Spinal cord (tissue), 10 donors: ENCODE results near the gene EML5. TPM values are rescaled to one million over a fixed set of nuclear protein-coding genes. Genes with fewer than 3 reads are reported as not detected.
"Not testable (repeated sequence)": the region's sequence is repeated elsewhere in the genome, so short reads cannot be mapped to it uniquely, and the experiment has no call there.

ENCODE experiments used
- DNase-seq, 6 donors: peaks; one replicate each; pipeline versions ENCODE4 v3.0.0 to v3.0.0-alpha.2; 2013 to 2015; ENCODE audit warnings: low spot score in 6 of 6, low read depth in 4 of 6
- H3K27ac ChIP-seq: one replicate; pipeline ENCODE4 v1.5.1; 2013; ENCODE audit warnings: low read depth, low read length, control low read depth
- H3K27me3 ChIP-seq: one replicate; pipeline ENCODE4 v1.6.1; 2013; ENCODE audit warnings: low read length; ENCODE audit not compliant: control insufficient read depth, insufficient read depth
- H3K36me3 ChIP-seq: one replicate; pipeline ENCODE4 v1.6.1; 2013; ENCODE audit warnings: low read length; ENCODE audit not compliant: control insufficient read depth, insufficient read depth
- H3K4me1 ChIP-seq: one replicate; pipeline ENCODE4 v1.6.1; 2013; ENCODE audit warnings: low read length; ENCODE audit not compliant: control insufficient read depth, insufficient read depth
- H3K4me3 ChIP-seq: one replicate; pipeline ENCODE4 v1.5.1; 2013; ENCODE audit warnings: low read depth, low read length, control low read depth
- H3K9me3 ChIP-seq: one replicate; pipeline ENCODE4 v1.6.1; 2013; ENCODE audit warnings: low read length; ENCODE audit not compliant: control insufficient read depth, insufficient read depth
- WGBS: methylation state at CpG from one replicate; pipeline ENCODE4 v1.1.5; 2013; ENCODE audit warnings: missing lambda C conversion rate; ENCODE audit not compliant: insufficient coverage; 5-methylcytosine and 5-hydroxymethylcytosine counted together
- polyA plus RNA-seq, 2 donors: library from polyadenylated mRNA; unstranded; fragments of 120-200 nt; gene quantifications; one replicate each; pipeline ENCODE4 v1.2.1, GENCODE V29; 2013; ENCODE audit not compliant: insufficient read length in 2 of 2
- total RNA-seq, 2 donors: library from RNA; depleted of rRNA in 1 of 2; stranded (reverse); fragments of 120-200 nt in 1 of 2; fragments of >200 nt in 1 of 2; gene quantifications; one replicate each; pipeline versions ENCODE4 v1.2.3 to v1.2.4, GENCODE V29; 2013 to 2014
- donor health status: healthy.

The EML5 gene
- total and polyA plus RNA-seq, 4 donors, result 5.2 to 16.1 (median 7.5) TPM

DNA sequence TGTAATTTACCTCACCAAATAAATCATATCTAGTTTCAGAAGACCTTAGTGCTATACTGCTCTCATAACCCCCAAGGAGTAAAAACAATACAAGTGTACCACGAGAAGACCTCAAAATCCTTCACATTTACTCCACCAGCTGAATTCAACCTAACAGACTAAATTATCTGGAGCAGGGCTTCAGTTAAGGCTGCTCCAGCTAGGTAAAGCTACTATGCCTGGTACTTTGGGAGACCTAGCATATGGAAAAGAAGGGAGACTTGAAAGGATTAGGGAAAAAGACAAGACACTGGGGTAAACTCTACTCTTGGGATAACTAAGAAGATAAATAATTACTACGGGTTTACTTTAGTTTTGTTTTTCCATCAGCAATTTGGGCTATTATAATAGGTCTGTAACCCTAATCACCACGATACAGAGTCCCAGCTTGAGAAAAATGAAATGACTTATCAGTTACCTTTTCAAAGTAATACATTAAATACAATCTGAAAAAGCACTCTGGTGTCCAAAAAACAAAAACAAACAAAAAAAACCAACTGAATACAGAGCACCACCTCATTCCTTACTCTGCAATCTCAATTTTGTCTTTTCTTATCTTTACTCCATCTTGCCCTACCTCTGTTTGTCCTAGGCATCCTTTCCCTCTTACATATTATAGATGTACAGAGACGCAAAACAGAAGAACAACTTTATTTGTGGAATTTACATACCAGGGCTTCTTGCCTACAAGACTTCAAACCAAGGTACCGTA, 2.1 kb downstream of the EML5 start:
- H3K27me3 ChIP-seq, result peaks cover 8% of the 10 kb centered on the region
- H3K9me3 ChIP-seq, result no peaks in the 10 kb centered on the region
- peaks cover 13% of the 10 kb centered on the region for H3K4me1 ChIP-seq
- 50% methylated on average over 1 of the region's 5 CpGs for WGBS
- H3K27ac ChIP-seq, result no peak overlapping the region
- no peak overlapping the region for H3K4me3 ChIP-seq
- no peak for DNase-seq
- no peaks in the 10 kb centered on the region for H3K36me3 ChIP-seq

GRCh38 chr14:88789573-88789972, 3.2 kb downstream of the EML5 start:
- H3K27me3 ChIP-seq, H3K9me3 ChIP-seq, H3K27ac ChIP-seq, H3K4me3 ChIP-seq, DNase-seq, H3K36me3 ChIP-seq: not testable (repeated sequence)
- H3K4me1 ChIP-seq, result peaks cover 13% of the 10 kb centered on the region

DNA sequence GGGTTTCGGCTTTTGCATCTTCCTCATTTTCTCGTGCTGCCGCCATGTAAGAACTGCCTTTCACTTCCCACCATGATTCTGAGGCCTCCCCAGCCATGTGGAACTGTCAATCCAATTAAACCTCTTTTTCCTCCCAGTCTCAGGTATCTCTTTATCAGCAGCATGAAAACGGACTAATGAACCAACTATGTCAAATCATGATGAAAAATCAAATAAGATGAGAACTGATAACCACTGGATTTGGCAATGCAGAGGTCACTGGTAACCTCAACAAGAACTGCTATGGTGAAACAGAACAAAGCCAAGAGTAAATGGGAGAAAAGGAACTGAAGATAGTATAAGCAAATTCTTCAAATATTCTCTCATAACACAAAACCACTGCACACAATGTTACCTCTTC, 6.0 kb downstream of the EML5 start:
- Histone ChIP-seq H3K9me3 (no peaks in the 10 kb centered on the region), H3K4me3 (no peak overlapping the region), H3K27me3 (peaks cover 2% of the 10 kb centered on the region), H3K36me3 (no peaks in the 10 kb centered on the region), H3K4me1 (peaks cover 2% of the 10 kb centered on the region), H3K27ac (no peak overlapping the region)
- no peak for DNase-seq
- WGBS, result 94% methylated on average over 3 of the region's 4 CpGs

DNA sequence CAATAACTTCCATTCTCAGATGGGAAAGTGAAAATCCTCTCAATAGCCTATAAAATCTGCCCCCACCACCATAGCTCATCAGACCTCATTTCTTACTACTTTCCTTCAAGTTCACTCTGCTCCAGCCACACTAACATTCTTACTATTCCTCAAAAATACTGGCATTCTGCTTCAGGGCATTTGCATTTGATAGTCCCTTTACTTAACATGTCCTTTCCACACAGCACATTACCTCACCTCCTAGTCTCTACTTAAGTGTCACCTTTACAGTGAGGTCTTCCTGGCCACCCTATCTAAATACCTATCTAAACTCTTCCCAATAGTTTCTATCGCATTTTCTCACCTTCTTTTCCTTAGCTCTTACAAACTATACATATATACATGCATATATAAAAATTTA, 6.8 kb downstream of the EML5 start:
- no peaks in the 10 kb centered on the region for H3K27me3 ChIP-seq
- no peaks in the 10 kb centered on the region for H3K4me1 ChIP-seq
- H3K4me3 ChIP-seq, result no peak overlapping the region
- DNase-seq, result no peak
- no peaks in the 10 kb centered on the region for H3K9me3 ChIP-seq
- H3K27ac ChIP-seq, result no peak overlapping the region
- WGBS, result no CpG with 5 or more reads among the region's 1 CpG
- no peaks in the 10 kb centered on the region for H3K36me3 ChIP-seq

DNA sequence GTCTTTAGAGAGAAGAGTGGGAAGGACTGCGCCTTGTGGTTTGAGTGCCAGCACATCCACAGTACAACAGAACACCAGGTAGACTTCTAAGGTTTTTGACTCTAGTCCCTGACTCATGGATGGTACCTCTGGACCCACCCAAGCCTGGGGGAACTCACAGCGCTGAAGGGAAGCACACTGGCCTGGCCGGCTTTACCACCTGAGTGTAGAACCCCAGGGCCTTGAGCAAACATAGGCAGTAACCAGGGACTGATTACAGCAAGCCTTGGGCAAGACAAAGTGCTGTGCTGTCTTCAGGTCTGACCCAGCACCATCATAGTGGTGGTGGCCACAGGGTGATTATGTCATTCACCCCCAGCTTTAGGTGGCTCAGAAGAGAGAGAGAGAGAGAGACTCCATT, 17.2 kb downstream of the EML5 start:
- no peaks in the 10 kb centered on the region for H3K27me3 ChIP-seq
- 87% methylated on average over 2 of the region's 3 CpGs for WGBS
- no peak for DNase-seq

GRCh38 chr14:88770736-88771135, 22.0 kb downstream of the EML5 start:
- Histone ChIP-seq H3K4me3 (no peak overlapping the region), H3K27me3 (no peaks in the 10 kb centered on the region), H3K4me1 (no peaks in the 10 kb centered on the region), H3K27ac (no peak overlapping the region), H3K9me3 (no peaks in the 10 kb centered on the region), H3K36me3 (no peaks in the 10 kb centered on the region)
- DNase-seq, result no peak

More for the DNA sequence above, 17.2 kb downstream of the EML5 start:
- Histone ChIP-seq H3K27ac (no peak overlapping the region), H3K4me1 (no peaks in the 10 kb centered on the region), H3K36me3 (no peaks in the 10 kb centered on the region), H3K9me3 (no peaks in the 10 kb centered on the region), H3K4me3 (no peak overlapping the region)

DNA sequence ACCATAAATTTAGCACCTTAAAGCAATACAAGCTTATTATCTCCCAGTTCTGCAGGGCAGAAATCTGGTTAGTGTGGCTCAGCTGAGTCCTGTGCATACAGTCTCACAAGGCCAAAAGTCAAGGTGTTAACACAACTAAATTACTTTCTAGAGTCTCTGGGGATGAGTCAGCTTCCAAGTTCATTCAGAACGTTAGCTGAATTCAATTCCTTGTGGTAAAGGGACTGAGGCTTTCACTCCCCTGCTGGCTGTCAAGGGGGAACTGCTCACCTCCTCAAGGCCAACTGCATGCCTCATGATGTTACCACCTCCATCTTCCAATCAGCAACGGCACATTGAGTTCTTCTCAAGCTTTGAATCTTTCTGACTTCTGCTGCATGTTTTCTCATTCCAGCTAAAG, 27.6 kb downstream of the EML5 start:
- H3K4me3 ChIP-seq, result no peak overlapping the region
- H3K9me3 ChIP-seq, result no peaks in the 10 kb centered on the region
- 67% methylated on average over 2 of the region's 2 CpGs for WGBS
- H3K36me3 ChIP-seq, result no peaks in the 10 kb centered on the region
- H3K4me1 ChIP-seq, result no peaks in the 10 kb centered on the region
- H3K27ac ChIP-seq, result no peak overlapping the region
- DNase-seq, result no peak
- no peaks in the 10 kb centered on the region for H3K27me3 ChIP-seq

DNA sequence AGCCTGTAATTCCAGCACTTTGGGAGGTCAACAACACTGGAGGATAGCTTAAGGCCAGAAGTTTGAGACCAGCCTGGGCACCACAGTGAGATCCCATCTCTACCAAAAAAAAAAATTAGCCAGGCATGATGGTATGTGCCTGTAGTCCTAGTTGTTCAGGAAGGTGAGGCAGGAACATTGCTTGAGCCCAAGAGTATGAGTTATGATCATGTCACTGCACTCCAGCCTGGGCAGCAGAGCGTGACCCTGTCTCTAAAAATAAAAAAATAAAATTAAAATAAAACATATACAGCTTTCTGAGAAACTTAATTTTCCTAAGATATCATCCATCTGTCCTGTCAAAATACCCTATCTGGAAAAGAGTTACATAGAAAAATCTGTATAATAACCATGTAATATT, 38.9 kb downstream of the EML5 start:
- Histone ChIP-seq H3K27me3 (no peaks in the 10 kb centered on the region), H3K36me3 (no peaks in the 10 kb centered on the region), H3K9me3 (peaks cover 1% of the 10 kb centered on the region), H3K27ac (no peak overlapping the region), H3K4me3 (no peak overlapping the region), H3K4me1 (no peaks in the 10 kb centered on the region)
- no peak for DNase-seq
- no CpG with 5 or more reads among the region's 1 CpG for WGBS

DNA sequence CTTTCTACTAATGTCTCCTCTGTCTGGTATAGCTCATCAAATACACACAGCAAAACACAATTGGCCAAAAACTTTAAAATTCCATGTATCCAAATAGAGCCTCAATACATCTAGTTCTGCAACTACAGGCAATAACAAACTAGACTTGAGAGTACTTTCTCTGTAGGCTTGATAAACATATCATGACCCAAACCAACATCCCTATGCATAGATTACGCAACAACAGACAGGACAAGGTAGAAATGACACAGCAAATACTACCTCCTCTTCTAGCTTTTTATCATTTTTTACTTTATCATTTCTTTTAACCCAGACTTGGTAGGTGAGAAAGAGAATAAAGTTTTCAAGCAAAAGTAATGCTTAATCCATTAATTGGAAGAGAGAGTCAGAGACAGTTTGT, 41.8 kb downstream of the EML5 start:
- no peaks in the 10 kb centered on the region for H3K36me3 ChIP-seq
- no peaks in the 10 kb centered on the region for H3K9me3 ChIP-seq
- no peaks in the 10 kb centered on the region for H3K4me1 ChIP-seq
- no peaks in the 10 kb centered on the region for H3K27me3 ChIP-seq
- no peak overlapping the region for H3K27ac ChIP-seq
- WGBS, result 100% methylated on average over 1 of the region's 1 CpG
- no peak for DNase-seq
- H3K4me3 ChIP-seq, result no peak overlapping the region

- no peaks in the 10 kb centered on the region for H3K36me3 ChIP-seq
- H3K4me1 ChIP-seq, result no peaks in the 10 kb centered on the region
- H3K9me3 ChIP-seq, result no peaks in the 10 kb centered on the region
- no peaks in the 10 kb centered on the region for H3K27me3 ChIP-seq
- no peak overlapping the region for H3K27ac ChIP-seq
- WGBS, result no CpG with 5 or more reads among the region's 1 CpG
- no peak overlapping the region for H3K4me3 ChIP-seq
- DNase-seq, result no peak
Observed at GRCh38 chr14:88750413-88750812, 42.3 kb downstream of the EML5 start.
